Stimulated activated effector memory CD8-positive, alpha-beta T cell treated with anti-CD3 and anti-CD28 coated beads, Interleukin-12 subunit alpha, Interleukin-12 subunit beta, amount 100 ng/mL, for 72 hours (primary cell): ENCODE results near the gene ING1.

ENCODE experiments used
- ATAC-seq: fragments of 150-1000 bp; cut with Tn5 transposase; 2 replicates; pipeline ENCODE4 v1.10.0; 2021
- DNase-seq, 2 donors: peaks; one replicate each; pipeline ENCODE4 v3.0.0; 2021 to 2022; ENCODE audit warnings: low spot score in 2 of 2
- H3K27ac Mint-ChIP-seq: one replicate; pipeline ENCODE4 v1.8.0; 2022; ENCODE audit warnings: mild to moderate bottlenecking, mixed read lengths
- H3K36me3 Mint-ChIP-seq: one replicate; pipeline ENCODE4 v1.8.0; 2022; ENCODE audit warnings: mild to moderate bottlenecking, mixed read lengths
- H3K4me1 Mint-ChIP-seq: one replicate; pipeline ENCODE4 v1.8.0; 2022; ENCODE audit warnings: mixed read lengths
- H3K4me3 Mint-ChIP-seq: one replicate; pipeline ENCODE4 v1.8.0; 2022; ENCODE audit warnings: mild to moderate bottlenecking, mixed read lengths
- H3K9me3 Mint-ChIP-seq: one replicate; pipeline ENCODE4 v1.8.0; 2022; ENCODE audit warnings: mixed read lengths

The ING1 gene

GRCh38 chr13:110702591-110703526, 10.6 kb upstream of the ING1 start:
- H3K9me3 Mint-ChIP-seq: no peaks in the 10 kb centered on the region
- peaks cover 53% of the 10 kb centered on the region for H3K4me1 Mint-ChIP-seq
- no peak overlapping the region for H3K4me3 Mint-ChIP-seq
- DNase-seq: no peak
- no peak for ATAC-seq
- H3K36me3 Mint-ChIP-seq: peaks cover 67% of the 10 kb centered on the region
- no peak overlapping the region for H3K27ac Mint-ChIP-seq

- Mint-ChIP-seq H3K4me3 (peak overlapping the region; percentile 74), H3K27ac (peak overlapping the region; percentile 74), H3K36me3 (peaks cover 41% of the 10 kb centered on the region), H3K4me1 (peaks cover 33% of the 10 kb centered on the region), H3K9me3 (no peaks in the 10 kb centered on the region)
- DNase-seq (no peak), ATAC-seq (no peak)
Observed at GRCh38 chr13:110705356-110705825, 8.1 kb upstream of the ING1 start.

- Mint-ChIP-seq H3K4me3 (peak within 1 kb of the TSS; percentile 74), H3K4me1 (peaks cover 33% of the 10 kb centered on the region), H3K27ac (peak within 1 kb of the TSS; percentile 74), H3K9me3 (no peaks in the 10 kb centered on the region), H3K36me3 (peaks cover 35% of the 10 kb centered on the region)
- ATAC-seq (peak; percentile 97), DNase-seq (peak; percentile 83 to 91)
Observed at GRCh38 chr13:110705826-110706569, 7.5 kb upstream of the ING1 start, which contains the start of gene CARS2. Gene CARS2 (minus strand): TSS chr13:110706116. CDS start chr13:110706093, 23 bp downstream.

GRCh38 chr13:110706570-110707372, 6.7 kb upstream of the ING1 start:
- peaks cover 27% of the 10 kb centered on the region for H3K4me1 Mint-ChIP-seq
- H3K9me3 Mint-ChIP-seq: no peaks in the 10 kb centered on the region
- DNase-seq: no peak
- peak overlapping the region; percentile 74 for H3K27ac Mint-ChIP-seq
- peaks cover 28% of the 10 kb centered on the region for H3K36me3 Mint-ChIP-seq
- ATAC-seq: no peak
- peak overlapping the region; percentile 74 for H3K4me3 Mint-ChIP-seq

- peak overlapping the region; percentile 89 for H3K27ac Mint-ChIP-seq
Observed at GRCh38 chr13:110712081-110712848, 1.2 kb upstream of the ING1 start.

DNA sequence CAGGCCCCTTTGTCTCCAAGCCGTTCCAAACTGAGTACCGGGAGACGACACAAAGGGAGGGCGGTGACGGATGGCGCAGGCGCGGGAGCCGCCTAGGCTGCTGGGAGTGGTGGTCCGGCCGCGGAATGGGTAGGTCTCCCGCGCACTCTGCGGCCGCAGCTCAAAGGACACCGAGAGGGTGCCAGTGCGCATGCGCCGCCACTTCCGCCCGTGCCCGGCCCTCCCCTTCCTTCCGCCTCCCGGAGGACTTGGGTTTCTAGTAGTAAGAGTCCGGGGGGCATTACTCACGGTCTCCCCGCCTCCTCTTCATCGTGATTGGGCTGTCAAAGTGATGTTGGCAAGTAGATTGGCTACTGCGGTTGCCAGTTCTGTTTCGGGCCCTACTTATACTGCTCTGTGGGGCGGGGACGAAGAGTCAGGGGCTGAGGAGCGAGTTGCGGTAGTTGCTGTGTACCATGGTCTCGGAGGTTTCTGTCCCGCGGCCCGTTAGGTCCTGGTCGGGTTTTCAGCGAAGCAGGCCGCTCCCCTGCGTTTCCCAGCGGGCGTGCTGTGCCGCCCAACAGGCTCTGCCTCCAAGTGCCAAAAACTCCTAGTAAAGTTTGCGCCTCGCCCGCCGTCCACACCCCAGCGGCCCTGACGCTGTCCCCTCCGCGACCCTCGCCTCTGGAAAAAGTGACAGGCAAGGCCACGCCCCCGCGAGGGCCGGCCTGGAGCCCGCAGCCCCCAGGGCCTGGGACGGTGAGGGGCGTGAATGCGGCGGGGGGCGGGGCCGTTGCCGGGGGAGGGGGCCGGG, 455 bp upstream of the ING1 start:
- Mint-ChIP-seq H3K4me3 (peak overlapping the region; percentile 75), H3K4me1 (peaks cover 9% of the 10 kb centered on the region), H3K36me3 (peaks cover 41% of the 10 kb centered on the region), H3K9me3 (no peaks in the 10 kb centered on the region), H3K27ac (peak overlapping the region; percentile 89)
- ATAC-seq: peak; percentile 74
- peak; percentile 95 to 99 for DNase-seq

More at GRCh38 chr13:110712081-110712848, 1.2 kb upstream of the ING1 start:
- ATAC-seq (peak; percentile 48), DNase-seq (peak in 1 of 2 donors; percentile 83)
- Mint-ChIP-seq H3K36me3 (peaks cover 41% of the 10 kb centered on the region), H3K4me1 (peaks cover 2% of the 10 kb centered on the region), H3K9me3 (no peaks in the 10 kb centered on the region), H3K4me3 (peak overlapping the region; percentile 75)

DNA sequence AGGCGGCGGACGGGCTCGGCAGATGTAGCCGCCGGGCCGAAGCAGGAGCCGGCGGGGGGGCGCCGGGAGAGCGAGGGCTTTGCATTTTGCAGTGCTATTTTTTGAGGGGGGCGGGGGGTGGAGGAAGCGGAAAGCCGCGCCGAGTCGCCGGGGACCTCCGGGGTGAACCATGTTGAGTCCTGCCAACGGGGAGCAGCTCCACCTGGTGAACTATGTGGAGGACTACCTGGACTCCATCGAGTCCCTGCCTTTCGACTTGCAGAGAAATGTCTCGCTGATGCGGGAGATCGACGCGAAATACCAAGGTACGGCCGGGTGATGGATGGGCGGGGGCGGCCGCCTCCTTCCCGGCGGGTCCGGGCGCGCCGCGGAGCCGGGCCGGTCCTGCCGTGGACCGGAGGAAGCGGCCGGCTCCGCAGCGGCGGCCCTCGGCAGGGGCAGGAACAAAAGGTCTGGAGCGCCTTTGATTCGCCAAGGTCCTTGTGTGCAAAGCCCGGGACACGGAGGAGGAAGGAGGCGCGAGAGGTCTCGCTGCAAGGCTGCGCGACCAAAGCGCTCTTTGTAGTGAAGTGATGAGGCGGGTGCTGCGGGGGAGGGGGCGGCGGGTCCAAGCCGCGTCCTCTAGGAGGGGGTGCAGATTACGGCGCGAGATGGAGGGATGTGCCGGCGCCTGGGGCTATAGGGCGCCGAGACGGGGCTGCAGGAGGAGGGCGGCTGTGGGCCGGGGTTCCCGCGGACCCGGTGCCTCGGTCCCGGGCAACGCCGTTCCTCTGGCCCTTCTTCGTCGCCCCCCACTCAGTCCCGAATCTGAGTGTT, 689 bp downstream of the ING1 start:
- peaks cover 48% of the 10 kb centered on the region for H3K36me3 Mint-ChIP-seq
- H3K9me3 Mint-ChIP-seq: no peaks in the 10 kb centered on the region
- H3K27ac Mint-ChIP-seq: peak overlapping the region; percentile 89
- H3K4me3 Mint-ChIP-seq: peak overlapping the region; percentile 75
- ATAC-seq (no peak), DNase-seq (peak; percentile 52 to 85)
- H3K4me1 Mint-ChIP-seq: peaks cover 12% of the 10 kb centered on the region

- ATAC-seq (no peak), DNase-seq (no peak)
- Mint-ChIP-seq H3K9me3 (no peaks in the 10 kb centered on the region), H3K27ac (peak overlapping the region; percentile 89), H3K4me3 (peak overlapping the region; percentile 75), H3K36me3 (peaks cover 55% of the 10 kb centered on the region), H3K4me1 (peaks cover 18% of the 10 kb centered on the region)
Observed at GRCh38 chr13:110714797-110715394, 1.4 kb downstream of the ING1 start.

GRCh38 chr13:110715395-110716246, 2.1 kb downstream of the ING1 start:
- peak overlapping the region; percentile 75 for H3K4me3 Mint-ChIP-seq
- H3K4me1 Mint-ChIP-seq: peaks cover 18% of the 10 kb centered on the region
- no peaks in the 10 kb centered on the region for H3K9me3 Mint-ChIP-seq
- H3K36me3 Mint-ChIP-seq: peaks cover 62% of the 10 kb centered on the region
- peak overlapping the region; percentile 89 for H3K27ac Mint-ChIP-seq
- DNase-seq: peak; percentile 83 to 95
- peak; percentile 77 for ATAC-seq

- Mint-ChIP-seq H3K27ac (peak overlapping the region; percentile 89), H3K36me3 (peaks cover 68% of the 10 kb centered on the region), H3K9me3 (no peaks in the 10 kb centered on the region), H3K4me1 (peaks cover 18% of the 10 kb centered on the region), H3K4me3 (peak overlapping the region; percentile 75)
- ATAC-seq (no peak), DNase-seq (no peak)
Observed at GRCh38 chr13:110716247-110716515, 2.7 kb downstream of the ING1 start.

GRCh38 chr13:110719036-110719710, 5.7 kb downstream of the ING1 start:
- Mint-ChIP-seq H3K36me3 (peaks cover 64% of the 10 kb centered on the region), H3K4me3 (no peak overlapping the region), H3K9me3 (no peaks in the 10 kb centered on the region), H3K27ac (no peak overlapping the region), H3K4me1 (peaks cover 18% of the 10 kb centered on the region)
- ATAC-seq (no peak), DNase-seq (no peak)

GRCh38 chr13:110722971-110723370, 9.5 kb downstream of the ING1 start:
- Mint-ChIP-seq H3K36me3 (peaks cover 48% of the 10 kb centered on the region), H3K4me3 (no peak overlapping the region), H3K27ac (no peak overlapping the region), H3K9me3 (no peaks in the 10 kb centered on the region), H3K4me1 (peaks cover 31% of the 10 kb centered on the region)
- no peak for DNase-seq
- no peak for ATAC-seq
